Astrocyte of the spinal cord (primary cell): ENCODE data around the gene INPP5A.

ENCODE experiments used
- DNase-seq: peaks from one replicate; pipeline ENCODE4 v3.0.0; 2011; ENCODE audit warnings: low read depth, low spot score
- H3K4me3 ChIP-seq: 2 replicates; pipeline ENCODE4 v1.5.1; 2011; ENCODE audit warnings: low read depth, mild to moderate bottlenecking, low read length, moderate library complexity
- CTCF ChIP-seq: IDR thresholded peaks from 2 replicates; pipeline ENCODE4 v1.5.1; 2012; ENCODE audit warnings: low read depth, mild to moderate bottlenecking, low read length, inconsistent platforms
- in situ Hi-C: cut with HindIII; loops from 2 replicates; pipeline ENCODE4 v1.10.0; 2017; ENCODE audit warnings: low sequenced_read_pairs

INPP5A gene

GRCh38 chr10:132710746-132711612 is 173.4 kb downstream of the INPP5A start:
- no peak overlapping the region for H3K4me3 ChIP-seq
- in situ Hi-C loops, result no loop called here
- TF ChIP-seq CTCF, result no peak
- DNase-seq, result no peak

DNA sequence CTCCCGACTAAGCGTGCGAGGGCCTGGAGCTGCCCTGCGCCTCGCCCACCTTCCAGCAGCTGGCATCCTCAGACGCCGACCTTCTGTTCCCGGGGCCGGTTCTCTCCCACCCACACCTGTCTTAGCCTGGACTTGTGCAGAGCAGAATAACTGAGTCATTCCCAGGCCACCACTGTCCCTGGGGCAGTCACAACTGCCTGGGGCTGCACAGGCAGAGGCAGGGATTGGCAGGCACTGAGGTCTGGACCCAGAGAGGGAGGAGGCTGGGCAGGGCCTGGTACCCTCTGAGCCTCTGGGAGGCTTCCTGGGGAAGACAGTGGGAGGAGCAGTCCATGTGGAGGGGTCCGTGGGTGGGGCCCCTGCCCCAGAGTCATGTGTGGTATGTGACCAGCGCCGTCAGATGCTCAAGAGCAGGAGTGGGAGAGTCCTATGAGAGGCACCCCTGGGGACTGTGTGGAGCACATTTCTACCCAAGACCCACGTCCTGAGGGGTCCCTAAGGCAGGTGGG is 174.1 kb downstream of the INPP5A start:
- no peak overlapping the region for H3K4me3 ChIP-seq
- TF ChIP-seq CTCF, result no peak
- DNase-seq, result no peak
- in situ Hi-C loops, result no loop called here

- no peak overlapping the region for H3K4me3 ChIP-seq
- no peak for TF ChIP-seq CTCF
- in situ Hi-C loops, result no loop called here
- DNase-seq, result no peak
Measured at GRCh38 chr10:132712291-132712690, 174.7 kb downstream of the INPP5A start.

DNA sequence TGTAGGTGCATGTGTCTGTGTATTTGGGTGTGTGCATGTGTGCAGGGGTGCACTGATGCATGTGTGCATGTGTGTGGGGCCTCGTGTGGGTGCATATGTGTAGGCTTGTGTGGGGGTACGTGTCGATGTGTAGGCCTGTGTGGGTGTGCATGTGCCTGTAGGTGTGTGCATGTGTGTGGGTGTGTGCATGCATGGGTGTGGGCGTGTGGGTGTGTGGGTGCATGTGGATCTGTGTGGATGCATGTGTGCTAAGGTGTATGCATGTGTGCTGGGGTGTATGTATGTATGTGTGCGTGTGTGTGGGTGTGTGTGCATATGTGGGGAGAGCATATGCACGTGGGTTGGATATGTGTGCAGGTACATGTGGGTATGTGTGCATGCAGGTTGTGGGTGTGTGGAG is 175.2 kb downstream of the INPP5A start:
- in situ Hi-C loops, result no loop called here
- no peak for DNase-seq
- TF ChIP-seq CTCF, result no peak
- no peak overlapping the region for H3K4me3 ChIP-seq

GRCh38 chr10:132713421-132714095 is 176.0 kb downstream of the INPP5A start:
- H3K4me3 ChIP-seq, result no peak overlapping the region
- TF ChIP-seq CTCF, result no peak

GRCh38 chr10:132714096-132714985 is 176.8 kb downstream of the INPP5A start:
- H3K4me3 ChIP-seq, result no peak overlapping the region
- in situ Hi-C loops, result no loop called here
- peak; percentile 67 for DNase-seq
- TF ChIP-seq CTCF, result no peak

More at GRCh38 chr10:132713421-132714095, 176.0 kb downstream of the INPP5A start:
- in situ Hi-C loops, result no loop called here
- no peak for DNase-seq
